ENCODE results near the gene PNMA1. TPM values are rescaled to one million over a fixed set of nuclear protein-coding genes. Genes with fewer than 3 reads are reported as not detected.
A peak's percentile ranks its signal among the peaks of the same experiment; 100 is the strongest.

Gene PNMA1
- total RNA-seq, 2 experiments from 2014 or later: 28.2 to 30.0 TPM

DNA sequence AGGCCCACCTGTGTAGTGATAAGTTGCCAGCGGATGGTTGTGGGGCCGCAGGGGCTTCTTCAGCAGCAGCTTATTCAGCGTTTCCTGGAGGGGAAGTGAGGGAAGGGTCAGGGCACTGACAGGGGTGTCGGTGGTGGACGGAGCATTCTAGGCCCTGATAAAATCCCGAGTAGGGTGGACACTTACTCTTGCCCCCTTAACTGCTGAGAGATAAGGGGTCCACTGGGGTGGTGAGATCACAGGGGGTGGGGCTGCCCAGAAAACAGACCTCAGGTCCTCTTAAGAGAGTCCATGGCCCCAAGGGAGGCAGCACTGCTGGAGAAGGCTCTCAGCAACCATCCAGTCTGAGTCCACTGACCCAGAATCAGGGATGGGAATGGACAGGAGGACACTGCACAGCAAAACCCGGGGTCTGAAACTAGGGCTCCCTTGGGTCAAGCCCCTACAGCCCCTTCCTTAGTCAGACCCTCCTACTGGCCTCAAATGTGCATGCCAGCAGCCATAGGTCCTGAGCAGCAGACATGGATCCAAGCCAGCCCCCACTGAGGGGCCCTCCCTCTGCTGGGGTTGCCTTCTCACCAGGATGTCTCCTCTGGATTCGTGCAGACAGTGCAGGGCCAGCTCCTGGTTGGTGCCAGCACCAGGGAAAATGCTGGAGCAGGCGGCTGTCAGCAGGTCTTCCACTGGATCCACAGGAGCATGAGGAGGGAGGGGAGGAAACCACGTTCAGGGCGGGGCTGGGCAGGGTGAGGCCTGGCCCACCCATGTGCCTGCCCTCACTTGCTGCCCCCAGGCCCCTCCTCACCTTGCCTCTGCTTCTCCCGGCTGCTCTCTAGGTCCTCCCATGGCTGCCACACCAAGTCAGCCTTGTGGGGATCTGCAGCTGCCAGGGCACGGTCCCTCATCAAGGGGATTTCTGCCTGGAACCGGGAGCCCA is 12.1 kb upstream of the PNMA1 start:
- no peak overlapping the region for H3K4me3 Mint-ChIP-seq
- peaks cover 77% of the 10 kb centered on the region for H3K36me3 Mint-ChIP-seq (ENCODE audit: low read depth)
- CTCF ChIA-PET: interaction anchor here (1.0 to 6.4 kb wide), 4 partner anchors 26 to 100 kb away, joined by 3 to 130 read pairs (median 6); no protein-coding TSS in a partner anchor
- no peak for DNase-seq
- peaks cover 45% of the 10 kb centered on the region for H3K4me1 Mint-ChIP-seq
- no peaks in the 10 kb centered on the region for H3K9me3 Mint-ChIP-seq
- no peaks in the 10 kb centered on the region for H3K27me3 Mint-ChIP-seq
- POLR2A ChIA-PET: interaction anchor here (1.5 to 3.5 kb wide), 3 partner anchors 13 to 125 kb away, joined by 3 to 14 read pairs (median 3); partner anchors contain the start of genes PNMA1 and PTGR2
- H3K27ac Mint-ChIP-seq: peak overlapping the region; percentile 62

DNA sequence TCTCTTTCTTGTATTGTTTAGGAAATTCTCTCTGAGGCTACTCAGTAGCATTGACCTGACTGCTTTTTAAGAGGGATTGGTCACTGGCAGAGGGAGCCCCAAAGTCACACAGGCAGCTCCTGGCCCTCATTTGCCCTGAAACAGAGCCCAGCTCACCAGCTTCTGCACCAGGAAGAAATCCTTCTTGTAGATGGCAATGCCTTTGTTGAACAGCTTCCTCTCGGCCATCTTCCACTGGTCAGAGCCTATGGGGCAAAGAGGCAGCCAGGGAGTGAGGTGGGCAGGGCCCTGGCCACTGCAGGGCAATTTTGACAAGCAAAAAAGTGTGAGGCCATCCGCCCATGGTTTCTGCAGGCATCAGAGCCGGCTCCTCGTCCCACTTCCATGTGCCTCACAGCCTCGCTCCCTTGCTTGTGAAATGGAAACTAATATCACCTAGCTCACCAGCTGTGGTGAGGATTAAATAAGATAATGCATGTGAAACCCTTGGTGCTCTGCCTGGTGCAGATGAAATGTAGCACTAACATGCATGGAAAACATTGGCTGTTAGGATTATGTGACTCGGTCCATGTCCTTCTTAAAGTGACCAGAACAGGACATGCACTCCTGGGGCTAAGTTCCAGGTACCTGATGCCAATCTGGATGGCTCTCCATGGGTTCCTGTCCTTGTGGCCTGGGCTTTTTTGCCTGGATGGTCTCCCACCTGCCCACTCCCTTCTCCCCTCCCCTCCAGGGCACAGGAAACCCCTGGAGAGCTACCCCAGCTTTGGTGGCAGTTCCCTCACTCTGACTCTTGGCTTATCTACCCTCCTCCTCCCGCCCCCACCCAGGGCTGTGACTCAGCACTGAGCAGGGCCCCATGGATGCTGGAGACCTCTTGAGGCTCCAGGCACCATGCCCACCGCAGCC is 11.2 kb upstream of the PNMA1 start:
- H3K27ac Mint-ChIP-seq: no peak overlapping the region
- H3K27me3 Mint-ChIP-seq: no peaks in the 10 kb centered on the region
- no peak overlapping the region for H3K4me3 Mint-ChIP-seq
- POLR2A ChIA-PET: interaction anchor here (1.5 to 2.6 kb wide), 3 partner anchors 12 to 126 kb away, joined by 3 to 20 read pairs (median 3); partner anchors contain the start of genes PNMA1 and PTGR2
- DNase-seq: no peak
- H3K9me3 Mint-ChIP-seq: no peaks in the 10 kb centered on the region
- peaks cover 82% of the 10 kb centered on the region for H3K36me3 Mint-ChIP-seq (ENCODE audit: low read depth)
- CTCF ChIA-PET: interaction anchor here (1.0 to 1.5 kb wide), 2 partner anchors 27 to 61 kb away, joined by 3 to 4 read pairs; no protein-coding TSS in a partner anchor
- peaks cover 45% of the 10 kb centered on the region for H3K4me1 Mint-ChIP-seq

DNA sequence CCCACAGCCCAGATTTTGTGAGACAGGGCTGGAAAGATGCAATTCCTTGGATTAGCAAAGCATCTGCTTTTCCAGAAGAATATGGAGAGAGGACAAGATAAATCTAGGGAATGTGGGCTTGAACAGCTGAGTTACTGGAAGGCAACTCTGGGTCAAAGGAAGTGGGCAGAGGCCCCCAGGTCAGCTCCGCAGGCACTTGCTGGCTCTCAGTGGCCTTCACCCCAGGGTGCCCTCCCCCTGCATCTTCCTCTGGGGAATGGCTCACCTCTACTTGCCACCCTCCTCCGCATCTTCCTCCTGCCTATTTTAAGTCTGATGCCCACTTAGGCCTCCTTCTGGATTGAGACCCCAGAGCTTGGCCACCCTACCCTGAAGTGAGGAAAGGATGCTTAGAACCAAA is 10.5 kb upstream of the PNMA1 start:
- peaks cover 43% of the 10 kb centered on the region for H3K4me1 Mint-ChIP-seq
- POLR2A ChIA-PET: interaction anchor here (0.9 to 2.6 kb wide), 3 partner anchors 11 to 127 kb away, joined by 3 to 20 read pairs (median 3); partner anchors contain the start of genes PNMA1 and PTGR2
- CTCF ChIA-PET: interaction anchor here (1.0 to 1.5 kb wide), 2 partner anchors 28 to 61 kb away, joined by 3 to 4 read pairs; no protein-coding TSS in a partner anchor
- DNase-seq: no peak
- no peaks in the 10 kb centered on the region for H3K27me3 Mint-ChIP-seq
- peaks cover 79% of the 10 kb centered on the region for H3K36me3 Mint-ChIP-seq (ENCODE audit: low read depth)
- H3K9me3 Mint-ChIP-seq: no peaks in the 10 kb centered on the region
- no peak overlapping the region for H3K4me3 Mint-ChIP-seq
- H3K27ac Mint-ChIP-seq: peak overlapping the region; percentile 75

DNA sequence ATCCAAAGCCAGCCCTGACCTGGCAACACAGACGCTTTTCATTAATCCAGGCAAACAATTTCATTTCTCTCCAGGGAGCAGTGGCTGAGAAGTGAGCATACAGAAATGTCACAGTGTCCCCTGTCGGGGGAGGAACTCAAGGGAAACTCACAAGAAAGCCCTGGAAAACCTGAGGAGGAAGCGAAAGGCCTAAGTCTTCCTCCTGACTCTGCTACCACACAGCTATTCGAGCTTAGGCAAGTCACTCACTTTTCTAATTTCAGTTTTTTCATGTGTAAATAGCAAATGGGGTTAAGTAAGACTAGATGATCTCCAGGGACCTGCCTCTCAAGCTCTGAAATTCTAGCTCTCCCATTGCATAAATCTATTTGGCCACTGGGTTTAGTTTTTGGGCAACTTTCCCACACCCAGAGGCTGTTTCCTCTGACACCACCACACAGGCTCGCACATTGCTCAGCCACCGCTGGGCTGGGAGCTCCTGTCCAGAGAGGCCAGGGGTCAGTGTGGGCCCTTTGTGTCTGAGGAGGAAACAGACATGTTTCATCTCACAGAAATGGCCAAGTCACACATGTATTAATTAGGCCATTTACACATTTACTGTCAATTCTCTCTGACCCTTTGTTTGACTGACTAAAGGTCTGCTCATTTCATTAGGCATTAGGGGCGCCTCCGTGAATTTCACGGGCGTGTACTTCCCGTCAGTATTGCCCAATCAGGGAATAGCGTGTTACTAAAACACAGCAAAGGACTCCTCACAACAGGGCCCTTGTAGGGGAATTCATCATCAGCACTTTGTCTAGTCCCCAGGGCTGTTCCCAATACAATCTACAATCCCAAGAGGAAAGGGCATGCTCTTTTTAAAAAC is 9.8 kb upstream of the PNMA1 start:
- H3K36me3 Mint-ChIP-seq (ENCODE audit: low read depth): peaks cover 78% of the 10 kb centered on the region
- CTCF ChIA-PET: interaction anchor here (0.6 to 1.7 kb wide), 5 partner anchors 11 to 1458 kb away, joined by 3 to 4 read pairs (median 3); no protein-coding TSS in a partner anchor
- no peak overlapping the region for H3K4me3 Mint-ChIP-seq

DNA sequence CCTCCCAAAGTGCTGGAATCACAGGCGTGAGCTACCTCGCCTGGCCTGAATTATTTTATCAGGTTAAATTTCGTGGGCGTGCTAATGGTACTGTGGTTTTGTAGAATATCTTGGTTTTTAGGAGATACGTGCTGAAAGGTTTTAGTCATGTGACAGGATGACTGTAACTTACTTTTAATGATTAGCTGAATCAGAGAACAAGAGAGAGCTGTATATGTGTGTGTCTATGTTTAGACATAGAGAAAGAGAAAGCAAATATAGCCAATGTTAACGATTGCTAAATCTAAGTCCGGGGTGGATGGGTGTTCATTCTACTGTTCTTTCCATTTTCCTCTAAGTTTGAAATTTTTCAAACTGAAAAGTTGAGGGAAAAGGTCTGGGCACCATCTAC is 9.2 kb upstream of the PNMA1 start:
- H3K27ac Mint-ChIP-seq: peak overlapping the region; percentile 75
- peaks cover 73% of the 10 kb centered on the region for H3K36me3 Mint-ChIP-seq (ENCODE audit: low read depth)
- no peaks in the 10 kb centered on the region for H3K9me3 Mint-ChIP-seq
- peaks cover 31% of the 10 kb centered on the region for H3K4me1 Mint-ChIP-seq
- H3K27me3 Mint-ChIP-seq: no peaks in the 10 kb centered on the region
- DNase-seq: no peak
- no peak overlapping the region for H3K4me3 Mint-ChIP-seq
- ChIA-PET POLR2A (interaction anchor here (0.5 to 2.6 kb wide), 4 partner anchors 10 to 152 kb away, joined by 3 to 20 read pairs (median 4); partner anchors contain the start of gene PNMA1), CTCF (interaction anchor here (0.6 to 1.7 kb wide), 5 partner anchors 10 to 1458 kb away, joined by 3 to 4 read pairs (median 3); partner anchors contain the start of genes COQ6 and FAM161B)

More for the DNA sequence above, 9.8 kb upstream of the PNMA1 start:
- no peaks in the 10 kb centered on the region for H3K27me3 Mint-ChIP-seq
- peaks cover 37% of the 10 kb centered on the region for H3K4me1 Mint-ChIP-seq
- POLR2A ChIA-PET: interaction anchor here (0.5 to 2.6 kb wide), 5 partner anchors 11 to 153 kb away, joined by 3 to 20 read pairs (median 3); partner anchors contain the start of gene PNMA1
- H3K9me3 Mint-ChIP-seq: no peaks in the 10 kb centered on the region
- no peak for DNase-seq
- peak overlapping the region; percentile 75 for H3K27ac Mint-ChIP-seq

DNA sequence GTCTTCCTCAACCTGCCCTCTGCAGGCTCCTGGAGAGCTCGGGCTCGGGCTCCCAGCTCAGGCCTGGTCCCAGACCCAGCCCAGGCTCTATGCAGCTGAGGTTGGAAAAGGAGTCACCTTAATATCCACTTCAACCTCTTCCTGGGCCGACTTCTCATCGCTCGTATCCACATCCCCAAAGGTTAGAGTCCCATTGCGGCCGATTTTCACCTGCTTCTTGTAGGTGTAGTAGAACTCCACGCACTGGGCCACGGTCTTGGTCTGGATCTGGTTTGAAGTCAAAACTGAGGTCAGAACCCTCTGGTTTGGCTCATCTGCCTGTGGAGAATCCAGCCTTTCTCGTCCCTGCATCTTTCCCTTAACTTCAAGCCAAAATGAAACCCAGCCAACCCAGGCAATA is 8.4 kb upstream of the PNMA1 start:
- Mint-ChIP-seq H3K27me3 (no peaks in the 10 kb centered on the region), H3K4me3 (no peak overlapping the region), H3K36me3 (ENCODE audit: low read depth) (peaks cover 72% of the 10 kb centered on the region), H3K27ac (no peak overlapping the region), H3K9me3 (no peaks in the 10 kb centered on the region), H3K4me1 (peaks cover 26% of the 10 kb centered on the region)
- no peak for DNase-seq
- CTCF ChIA-PET: interaction anchor here (0.8 to 1.7 kb wide), 3 partner anchors 36 to 227 kb away, joined by 3 to 4 read pairs (median 4); partner anchors contain the start of genes COQ6 and FAM161B
- POLR2A ChIA-PET: interaction anchor here (1.0 to 2.6 kb wide), 4 partner anchors 9 to 107 kb away, joined by 3 to 20 read pairs (median 3); partner anchors contain the start of gene PNMA1

DNA sequence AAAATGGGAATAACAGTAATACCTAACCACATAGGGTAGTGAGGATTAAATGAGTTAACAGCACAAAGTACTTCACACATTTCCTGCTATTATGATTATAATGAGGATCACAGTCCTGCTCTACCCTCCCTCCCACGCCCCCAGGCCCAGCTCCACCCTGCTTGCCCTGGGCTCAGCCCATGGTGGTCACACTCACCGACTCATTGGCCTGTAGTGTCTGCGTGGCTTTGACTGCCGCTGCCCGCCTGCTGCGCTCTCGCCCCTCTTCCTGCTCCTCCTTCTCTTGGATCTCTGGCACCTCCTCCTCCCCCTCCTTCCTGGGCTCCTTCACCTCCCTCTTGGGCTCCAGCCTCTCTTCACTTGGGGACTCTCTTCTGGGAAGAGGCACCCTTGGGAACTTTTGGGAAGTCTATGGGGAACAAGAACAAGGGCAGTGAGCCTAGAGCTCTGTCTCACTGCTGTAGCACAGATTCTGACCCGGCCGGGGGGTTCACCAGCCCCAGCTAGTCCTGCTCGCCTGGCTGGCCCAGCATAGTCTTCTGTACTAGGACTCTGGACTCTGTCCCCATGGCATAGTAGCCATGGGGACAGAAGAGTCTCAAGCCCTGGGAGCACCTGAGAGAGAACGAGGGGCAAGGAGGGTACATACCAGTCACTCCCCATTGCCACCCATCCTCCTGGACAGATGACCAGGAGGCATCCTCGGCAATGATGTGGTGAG is 7.1 kb upstream of the PNMA1 start:
- POLR2A ChIA-PET: interaction anchor here (0.7 kb wide), 1 partner anchor 38 kb away, joined by 3 read pairs; no protein-coding TSS in a partner anchor
- peaks cover 72% of the 10 kb centered on the region for H3K36me3 Mint-ChIP-seq (ENCODE audit: low read depth)
- H3K27me3 Mint-ChIP-seq: no peaks in the 10 kb centered on the region

DNA sequence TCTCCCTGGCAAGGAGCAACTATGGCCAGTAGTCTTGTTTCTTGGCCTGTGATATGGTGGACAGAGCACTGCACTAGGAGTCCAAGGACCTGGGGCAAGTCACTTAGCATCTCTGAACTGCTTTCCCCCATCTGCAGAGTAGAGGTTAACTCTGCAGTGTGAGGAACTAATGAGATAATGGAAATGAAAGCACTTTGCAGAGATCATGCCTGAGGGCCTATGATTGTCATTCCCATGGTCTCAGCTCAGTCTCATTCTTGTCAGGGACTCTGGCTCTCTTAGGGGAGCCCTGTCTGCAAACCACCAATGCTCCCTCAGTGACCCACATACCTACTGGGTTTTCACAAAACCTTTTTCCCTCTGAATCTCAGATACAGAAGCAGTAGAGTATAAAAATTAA is 6.5 kb upstream of the PNMA1 start:
- no peak for DNase-seq
- CTCF ChIA-PET: interaction anchor here (1.6 kb wide), 1 partner anchor 12 kb away, joined by 4 read pairs; no protein-coding TSS in a partner anchor
- POLR2A ChIA-PET: interaction anchor here (0.9 kb wide), 1 partner anchor 66 kb away, joined by 4 read pairs; no protein-coding TSS in a partner anchor
- Mint-ChIP-seq H3K4me1 (peaks cover 17% of the 10 kb centered on the region), H3K36me3 (ENCODE audit: low read depth) (peaks cover 70% of the 10 kb centered on the region), H3K4me3 (no peak overlapping the region), H3K27me3 (no peaks in the 10 kb centered on the region), H3K9me3 (no peaks in the 10 kb centered on the region), H3K27ac (no peak overlapping the region)

More for the DNA sequence above, 7.1 kb upstream of the PNMA1 start:
- Mint-ChIP-seq H3K27ac (no peak overlapping the region), H3K4me3 (no peak overlapping the region), H3K4me1 (peaks cover 22% of the 10 kb centered on the region), H3K9me3 (no peaks in the 10 kb centered on the region)
- no peak for DNase-seq
- CTCF ChIA-PET: no interaction called here

DNA sequence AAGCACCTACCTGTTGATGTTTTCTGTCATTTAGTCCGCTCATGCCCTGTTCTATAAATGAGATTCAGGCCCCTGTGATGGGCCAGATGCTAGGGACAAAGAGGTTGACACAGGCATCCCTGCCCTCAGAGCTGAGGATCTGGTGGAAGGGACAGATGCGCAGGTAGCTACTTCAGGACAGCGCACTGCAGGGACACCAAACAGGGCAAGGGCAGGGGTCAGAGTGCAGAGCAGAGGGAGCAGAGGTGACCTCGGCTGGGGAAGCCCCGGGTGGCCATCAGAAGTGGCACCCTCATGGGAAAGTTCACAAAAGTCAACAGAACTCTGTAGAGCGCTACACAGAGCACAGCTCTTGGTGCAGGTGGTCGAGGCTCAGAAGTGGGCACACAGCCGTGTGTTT is 5.6 kb upstream of the PNMA1 start:
- Mint-ChIP-seq H3K27ac (no peak overlapping the region), H3K36me3 (ENCODE audit: low read depth) (peaks cover 64% of the 10 kb centered on the region)

DNA sequence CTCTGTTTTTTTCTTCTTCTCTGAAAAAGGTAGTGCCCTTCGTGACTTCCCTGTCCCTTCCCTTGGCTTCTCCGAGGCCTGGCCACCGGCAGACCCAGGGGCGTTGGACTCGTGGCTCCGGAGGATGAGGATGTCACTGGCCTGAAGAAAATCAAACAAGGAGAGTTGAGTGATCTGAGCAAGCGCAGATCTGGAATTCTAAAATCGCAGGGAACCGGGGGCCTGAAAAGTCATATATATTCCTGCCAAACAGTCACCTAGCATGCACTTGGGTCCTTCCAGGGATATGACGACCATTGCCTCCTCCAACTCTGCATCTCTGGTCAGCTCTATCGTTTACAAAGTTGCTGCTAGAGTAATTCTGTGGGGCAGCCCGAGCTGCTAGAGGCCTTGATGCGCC is 5.2 kb upstream of the PNMA1 start:
- H3K36me3 Mint-ChIP-seq (ENCODE audit: low read depth): peaks cover 66% of the 10 kb centered on the region
- H3K4me3 Mint-ChIP-seq: no peak overlapping the region
- ChIA-PET POLR2A (no interaction called here), CTCF (interaction anchor here (1.6 kb wide), 1 partner anchor 13 kb away, joined by 4 read pairs; no protein-coding TSS in a partner anchor)
- H3K4me1 Mint-ChIP-seq: peaks cover 18% of the 10 kb centered on the region
- no peaks in the 10 kb centered on the region for H3K27me3 Mint-ChIP-seq
- H3K27ac Mint-ChIP-seq: no peak overlapping the region
- no peak for DNase-seq
- H3K9me3 Mint-ChIP-seq: no peaks in the 10 kb centered on the region

More for the DNA sequence above, 5.6 kb upstream of the PNMA1 start:
- H3K4me1 Mint-ChIP-seq: peaks cover 15% of the 10 kb centered on the region
- H3K4me3 Mint-ChIP-seq: no peak overlapping the region
- no peaks in the 10 kb centered on the region for H3K9me3 Mint-ChIP-seq
- POLR2A ChIA-PET: interaction anchor here (0.9 kb wide), 1 partner anchor 66 kb away, joined by 4 read pairs; no protein-coding TSS in a partner anchor
- H3K27me3 Mint-ChIP-seq: no peaks in the 10 kb centered on the region
- CTCF ChIA-PET: interaction anchor here (1.6 kb wide), 1 partner anchor 13 kb away, joined by 4 read pairs; no protein-coding TSS in a partner anchor
- DNase-seq: no peak

All from activated CD4-positive, alpha-beta memory T cell treated with anti-CD3 and anti-CD28 coated beads, Interleukin-2, amount 10 ng/mL, durations not matched to agents 7 days and 5 days (primary cell).